ENCODE results near the gene BMAL1.
"Not testable (repeated sequence)": the region's sequence is repeated elsewhere in the genome, so short reads cannot be mapped to it uniquely, and the experiment has no call there.

The BMAL1 gene

DNA sequence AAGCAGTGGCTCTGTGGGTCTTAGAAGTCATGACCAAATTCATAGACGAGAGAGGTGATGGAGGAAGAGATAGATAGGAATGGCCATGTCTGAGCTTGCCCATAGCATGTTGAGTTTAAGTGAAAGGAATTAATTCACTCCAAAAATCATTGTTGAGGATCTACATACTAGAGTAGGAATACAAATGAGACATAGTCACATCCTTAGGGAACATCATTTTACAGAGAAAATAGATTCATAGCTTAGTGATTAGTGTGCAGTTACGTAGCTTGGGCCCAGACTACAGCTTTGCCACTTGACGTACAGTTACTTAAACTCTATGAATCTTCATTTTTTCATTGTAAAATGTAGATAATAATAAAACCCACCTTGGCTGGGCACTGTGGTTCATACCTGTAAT is 21.4 kb upstream of the BMAL1 start:
- H3K27ac ChIP-seq (ENCODE audit: low read depth, low read length) = no peak overlapping the region
- no peaks in the 10 kb centered on the region for H3F3A ChIP-seq (ENCODE audit: control insufficient read depth, insufficient read depth)
- H3K27me3 ChIP-seq (ENCODE audit: control insufficient read depth, low read length) = peaks cover 3% of the 10 kb centered on the region; the same call in 1 of the 2 replicates
- no peak overlapping the region for H3K4me3 ChIP-seq (ENCODE audit: low read length)
- H3K4me2 ChIP-seq (ENCODE audit: low read length) = no peak overlapping the region
- H3K9me3 ChIP-seq (ENCODE audit: control insufficient read depth, insufficient read depth, low read length) = no peaks in the 10 kb centered on the region
- no peaks in the 10 kb centered on the region for H4K20me1 ChIP-seq (ENCODE audit: control insufficient read depth, insufficient read depth, low read depth, low read length)
- H3K79me2 ChIP-seq (ENCODE audit: control insufficient read depth, low read length) = no peaks in the 10 kb centered on the region
- no peaks in the 10 kb centered on the region for H3K36me3 ChIP-seq (ENCODE audit: control insufficient read depth, low read length)
- H3K9me2 ChIP-seq (replicated peaks; ENCODE audit: control insufficient read depth, low read length) = no peaks in the 10 kb centered on the region
- TF ChIP-seq, protein P1, sequence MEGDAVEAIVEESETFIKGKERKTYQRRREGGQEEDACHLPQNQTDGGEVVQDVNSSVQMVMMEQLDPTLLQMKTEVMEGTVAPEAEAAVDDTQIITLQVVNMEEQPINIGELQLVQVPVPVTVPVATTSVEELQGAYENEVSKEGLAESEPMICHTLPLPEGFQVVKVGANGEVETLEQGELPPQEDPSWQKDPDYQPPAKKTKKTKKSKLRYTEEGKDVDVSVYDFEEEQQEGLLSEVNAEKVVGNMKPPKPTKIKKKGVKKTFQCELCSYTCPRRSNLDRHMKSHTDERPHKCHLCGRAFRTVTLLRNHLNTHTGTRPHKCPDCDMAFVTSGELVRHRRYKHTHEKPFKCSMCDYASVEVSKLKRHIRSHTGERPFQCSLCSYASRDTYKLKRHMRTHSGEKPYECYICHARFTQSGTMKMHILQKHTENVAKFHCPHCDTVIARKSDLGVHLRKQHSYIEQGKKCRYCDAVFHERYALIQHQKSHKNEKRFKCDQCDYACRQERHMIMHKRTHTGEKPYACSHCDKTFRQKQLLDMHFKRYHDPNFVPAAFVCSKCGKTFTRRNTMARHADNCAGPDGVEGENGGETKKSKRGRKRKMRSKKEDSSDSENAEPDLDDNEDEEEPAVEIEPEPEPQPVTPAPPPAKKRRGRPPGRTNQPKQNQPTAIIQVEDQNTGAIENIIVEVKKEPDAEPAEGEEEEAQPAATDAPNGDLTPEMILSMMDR (IDR thresholded peaks at IDR 0.05; ENCODE audit: low read depth, low read length, poor library complexity, severe bottlenecking) = no peak
- no peak for TF ChIP-seq EZH2phosphoT487 (IDR thresholded peaks at IDR 0.05; ENCODE audit: borderline replicate concordance, low read length)
- no peaks in the 10 kb centered on the region for H3K4me1 ChIP-seq (ENCODE audit: control insufficient read depth, low read length)

- H4K20me1 ChIP-seq (ENCODE audit: control insufficient read depth, insufficient read depth, low read depth, low read length); H3K27ac ChIP-seq (ENCODE audit: low read depth, low read length); H3K27me3 ChIP-seq (ENCODE audit: control insufficient read depth, low read length); H3K4me2 ChIP-seq (ENCODE audit: low read length); H3K4me3 ChIP-seq (ENCODE audit: low read length); H3K79me2 ChIP-seq (ENCODE audit: control insufficient read depth, low read length); H3F3A ChIP-seq (ENCODE audit: control insufficient read depth, insufficient read depth); H3K9me2 ChIP-seq (replicated peaks; ENCODE audit: control insufficient read depth, low read length); H3K36me3 ChIP-seq (ENCODE audit: control insufficient read depth, low read length); H3K4me1 ChIP-seq (ENCODE audit: control insufficient read depth, low read length); H3K9me3 ChIP-seq (ENCODE audit: control insufficient read depth, insufficient read depth, low read length): not testable (repeated sequence)
Measured at GRCh38 chr11:13258061-13258460, 19.5 kb upstream of the BMAL1 start.

GRCh38 chr11:13258855-13259254 is 18.7 kb upstream of the BMAL1 start:
- H3K4me3 ChIP-seq (ENCODE audit: low read length) = no peak overlapping the region
- H4K20me1 ChIP-seq (ENCODE audit: control insufficient read depth, insufficient read depth, low read depth, low read length) = no peaks in the 10 kb centered on the region
- H3K4me1 ChIP-seq (ENCODE audit: control insufficient read depth, low read length) = no peaks in the 10 kb centered on the region
- H3K4me2 ChIP-seq (ENCODE audit: low read length) = no peak overlapping the region
- peaks cover 3% of the 10 kb centered on the region; the same call in 1 of the 2 replicates for H3K27me3 ChIP-seq (ENCODE audit: control insufficient read depth, low read length)
- no peaks in the 10 kb centered on the region for H3K36me3 ChIP-seq (ENCODE audit: control insufficient read depth, low read length)
- TF ChIP-seq, protein P1 (IDR thresholded peaks at IDR 0.05; ENCODE audit: low read depth, low read length, poor library complexity, severe bottlenecking) = no peak
- TF ChIP-seq EZH2phosphoT487 (IDR thresholded peaks at IDR 0.05; ENCODE audit: borderline replicate concordance, low read length) = no peak
- no peaks in the 10 kb centered on the region for H3K9me2 ChIP-seq (replicated peaks; ENCODE audit: control insufficient read depth, low read length)
- no peaks in the 10 kb centered on the region for H3K9me3 ChIP-seq (ENCODE audit: control insufficient read depth, insufficient read depth, low read length)
- no peaks in the 10 kb centered on the region for H3K79me2 ChIP-seq (ENCODE audit: control insufficient read depth, low read length)
- no peaks in the 10 kb centered on the region for H3F3A ChIP-seq (ENCODE audit: control insufficient read depth, insufficient read depth)
- no peak overlapping the region for H3K27ac ChIP-seq (ENCODE audit: low read depth, low read length)

DNA sequence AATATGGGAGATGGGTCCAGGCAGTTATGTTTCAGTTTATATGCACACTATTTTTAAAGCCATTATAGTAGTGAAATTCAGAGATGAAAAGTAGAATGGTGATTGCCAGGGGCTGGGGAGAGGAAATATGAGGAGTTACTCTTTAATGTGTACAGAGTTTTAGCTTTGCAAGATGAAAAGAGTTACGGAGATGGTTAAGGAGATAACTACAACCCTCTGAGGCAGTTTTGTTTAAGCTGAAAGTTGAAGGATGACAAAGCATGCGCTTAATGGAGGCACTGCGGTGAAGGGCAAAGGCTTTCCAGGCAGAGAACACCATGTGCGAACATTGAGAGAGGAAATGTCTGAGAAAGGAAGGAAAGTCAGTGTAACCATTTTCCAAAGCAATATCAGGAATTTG is 18.2 kb upstream of the BMAL1 start:
- Histone ChIP-seq H3K79me2 (ENCODE audit: control insufficient read depth, low read length) (no peaks in the 10 kb centered on the region), H3K4me3 (ENCODE audit: low read length) (no peak overlapping the region), H3F3A (ENCODE audit: control insufficient read depth, insufficient read depth) (no peaks in the 10 kb centered on the region), H3K4me1 (ENCODE audit: control insufficient read depth, low read length) (no peaks in the 10 kb centered on the region), H3K36me3 (ENCODE audit: control insufficient read depth, low read length) (no peaks in the 10 kb centered on the region), H3K4me2 (ENCODE audit: low read length) (no peak overlapping the region), H4K20me1 (ENCODE audit: control insufficient read depth, insufficient read depth, low read depth, low read length) (no peaks in the 10 kb centered on the region), H3K9me3 (ENCODE audit: control insufficient read depth, insufficient read depth, low read length) (no peaks in the 10 kb centered on the region), H3K27me3 (ENCODE audit: control insufficient read depth, low read length) (peaks cover 3% of the 10 kb centered on the region; the same call in 1 of the 2 replicates), H3K9me2 (replicated peaks; ENCODE audit: control insufficient read depth, low read length) (no peaks in the 10 kb centered on the region), H3K27ac (ENCODE audit: low read depth, low read length) (no peak overlapping the region)
- no peak for TF ChIP-seq EZH2phosphoT487 (IDR thresholded peaks at IDR 0.05; ENCODE audit: borderline replicate concordance, low read length)
- TF ChIP-seq, protein P1 (IDR thresholded peaks at IDR 0.05; ENCODE audit: low read depth, low read length, poor library complexity, severe bottlenecking) = no peak
